ENCODE measurements around the gene RAB40C. TPM values are rescaled to one million over a fixed set of nuclear protein-coding genes. Genes with fewer than 3 reads are reported as not detected.

RAB40C gene
- total RNA-seq, 6 experiments from 2014 or later: 10.0 to 14.1 (median 12.0) TPM

DNA sequence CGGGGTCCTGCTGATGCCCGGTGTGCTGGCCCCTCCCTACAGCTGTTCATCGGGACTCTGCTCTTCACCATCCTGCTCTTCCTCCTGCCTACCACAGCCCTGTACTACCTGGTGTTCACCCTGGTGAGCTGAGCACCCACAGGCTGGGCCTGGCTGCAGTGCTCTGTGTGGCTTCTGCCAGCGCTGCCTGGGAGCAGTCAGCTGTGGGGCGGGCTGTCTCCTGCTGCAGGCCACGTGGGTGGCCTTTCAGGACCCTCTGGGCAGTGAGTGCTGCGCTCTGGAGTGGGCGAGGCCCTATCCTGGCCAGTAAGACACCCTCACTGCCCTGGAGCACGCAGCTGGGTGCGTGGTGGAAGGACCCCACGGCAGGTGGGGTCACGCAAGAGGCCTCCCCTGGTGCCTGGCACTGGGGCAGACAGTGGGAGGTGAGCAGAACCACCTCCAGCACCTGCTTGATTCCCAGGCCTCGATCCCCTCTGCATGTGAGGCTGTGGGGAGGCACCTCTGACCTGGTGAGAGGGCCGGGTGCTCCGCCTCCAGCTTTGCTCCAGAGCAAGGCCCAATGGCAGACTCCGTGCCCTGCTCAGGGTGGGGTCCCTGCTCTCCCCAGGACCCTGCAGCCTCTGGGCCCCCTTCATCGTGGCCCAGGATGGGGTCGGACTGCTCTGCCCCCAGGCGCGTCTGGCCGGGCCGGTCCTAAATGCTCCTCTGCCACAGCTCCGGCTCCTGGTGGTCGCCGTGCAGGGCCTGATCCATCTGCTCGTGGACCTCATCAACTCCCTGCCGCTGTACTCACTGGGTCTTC lies 9.5 kb upstream of the RAB40C start:
- DNase-seq (no peak), ATAC-seq (no peak)
- no peak overlapping the region for H3K27ac ChIP-seq
- no peaks in the 10 kb centered on the region for H3K9me3 ChIP-seq
- no peak for TF ChIP-seq POLR2A (IDR thresholded peaks at IDR 0.05)
- TF ChIP-seq, protein P1, sequence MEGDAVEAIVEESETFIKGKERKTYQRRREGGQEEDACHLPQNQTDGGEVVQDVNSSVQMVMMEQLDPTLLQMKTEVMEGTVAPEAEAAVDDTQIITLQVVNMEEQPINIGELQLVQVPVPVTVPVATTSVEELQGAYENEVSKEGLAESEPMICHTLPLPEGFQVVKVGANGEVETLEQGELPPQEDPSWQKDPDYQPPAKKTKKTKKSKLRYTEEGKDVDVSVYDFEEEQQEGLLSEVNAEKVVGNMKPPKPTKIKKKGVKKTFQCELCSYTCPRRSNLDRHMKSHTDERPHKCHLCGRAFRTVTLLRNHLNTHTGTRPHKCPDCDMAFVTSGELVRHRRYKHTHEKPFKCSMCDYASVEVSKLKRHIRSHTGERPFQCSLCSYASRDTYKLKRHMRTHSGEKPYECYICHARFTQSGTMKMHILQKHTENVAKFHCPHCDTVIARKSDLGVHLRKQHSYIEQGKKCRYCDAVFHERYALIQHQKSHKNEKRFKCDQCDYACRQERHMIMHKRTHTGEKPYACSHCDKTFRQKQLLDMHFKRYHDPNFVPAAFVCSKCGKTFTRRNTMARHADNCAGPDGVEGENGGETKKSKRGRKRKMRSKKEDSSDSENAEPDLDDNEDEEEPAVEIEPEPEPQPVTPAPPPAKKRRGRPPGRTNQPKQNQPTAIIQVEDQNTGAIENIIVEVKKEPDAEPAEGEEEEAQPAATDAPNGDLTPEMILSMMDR (IDR thresholded peaks at IDR 0.05): no peak
- no peaks in the 10 kb centered on the region for H3K36me3 ChIP-seq
- no peak overlapping the region for H3K4me3 ChIP-seq
- intact Hi-C loops (cut with DNase I): loop anchor here in 1 of 2 donors (10.0 kb wide), 1 partner anchor 54 kb away; the partner anchor contains the start of genes METTL26 and WFIKKN1
- no CpG with 5 or more reads among the region's 27 CpGs for WGBS (ENCODE audit: insufficient coverage, low coverage, low lambda C conversion rate, missing lambda C conversion rate)
- peaks cover 0 to 17% (median under 1%) of the 10 kb centered on the region in 4 donors for H3K4me1 ChIP-seq
- no peaks in the 10 kb centered on the region for H3K27me3 ChIP-seq

DNA sequence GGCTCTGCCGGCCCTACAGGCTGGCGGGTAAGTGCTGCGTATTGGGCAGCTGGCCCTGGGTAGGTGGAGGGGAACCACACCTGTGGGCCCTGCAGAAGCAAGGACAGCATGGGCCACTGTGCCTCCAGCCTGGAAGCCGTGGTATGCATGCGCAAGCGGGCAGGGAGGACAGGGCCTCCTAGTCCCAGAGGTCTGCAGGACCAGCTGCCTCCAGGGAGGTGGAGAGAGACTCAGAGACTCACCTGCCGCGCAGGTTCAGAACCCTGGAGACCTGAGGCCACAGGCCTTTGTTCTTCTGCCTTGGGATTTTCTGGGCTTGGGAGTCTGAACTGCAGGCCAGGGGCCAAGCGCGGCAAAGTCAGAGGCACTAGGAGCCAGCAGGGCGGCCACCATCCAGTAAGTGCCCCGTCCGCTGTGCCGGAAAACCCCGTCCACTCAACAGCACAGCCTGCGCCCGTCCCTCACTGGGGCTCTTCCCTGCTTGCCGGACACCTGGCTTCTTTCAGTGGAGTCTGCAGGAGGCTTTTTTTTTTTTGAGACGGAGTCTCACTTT lies 8.8 kb upstream of the RAB40C start:
- Histone ChIP-seq H3K4me3 (no peak overlapping the region), H3K4me1 (peaks cover 0 to 24% (median 4%) of the 10 kb centered on the region in 4 donors), H3K36me3 (no peaks in the 10 kb centered on the region), H3K27me3 (no peaks in the 10 kb centered on the region), H3K9me3 (no peaks in the 10 kb centered on the region), H3K27ac (no peak overlapping the region)
- WGBS (ENCODE audit: insufficient coverage, low coverage, low lambda C conversion rate, missing lambda C conversion rate): 100% methylated on average over 2 of the region's 19 CpGs
- DNase-seq (no peak), ATAC-seq (no peak)
- TF ChIP-seq, protein P1 (IDR thresholded peaks at IDR 0.05): no peak
- TF ChIP-seq POLR2A (IDR thresholded peaks at IDR 0.05): no peak
- intact Hi-C loops (cut with DNase I): loop anchor here in 1 of 2 donors (10.0 kb wide), 1 partner anchor 54 kb away; the partner anchor contains the start of genes METTL26 and WFIKKN1

DNA sequence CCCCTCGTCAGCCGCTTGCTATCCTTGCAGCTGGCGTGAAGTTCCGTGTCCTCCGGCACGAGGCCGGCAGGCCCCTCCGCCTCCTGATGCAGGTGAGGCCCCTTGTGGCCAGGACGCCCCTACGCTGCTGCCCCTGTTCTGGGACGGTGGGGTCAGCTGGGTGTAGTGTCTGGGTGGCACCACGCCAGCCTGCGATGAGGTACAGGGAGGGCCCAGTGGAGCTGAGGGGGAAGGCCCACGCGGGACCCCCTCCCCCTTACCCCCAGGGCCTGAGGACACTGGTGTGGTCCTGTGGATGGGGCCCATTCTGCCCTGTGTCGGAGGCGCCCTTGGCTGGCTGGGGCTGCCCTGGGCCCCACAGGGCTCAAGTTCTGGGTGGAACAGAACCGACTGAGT lies 7.7 kb upstream of the RAB40C start:
- no peaks in the 10 kb centered on the region for H3K27me3 ChIP-seq
- no peak overlapping the region for H3K27ac ChIP-seq
- intact Hi-C loops (cut with DNase I): loop anchor here in 1 of 2 donors (10.0 kb wide), 1 partner anchor 53 kb away; the partner anchor contains the start of genes METTL26 and WFIKKN1
- DNase-seq (no peak), ATAC-seq (no peak)
- no peaks in the 10 kb centered on the region for H3K36me3 ChIP-seq
- no peak overlapping the region for H3K4me3 ChIP-seq
- no peak for TF ChIP-seq POLR2A (IDR thresholded peaks at IDR 0.05)
- TF ChIP-seq, protein P1 (IDR thresholded peaks at IDR 0.05): no peak
- H3K9me3 ChIP-seq: no peaks in the 10 kb centered on the region
- no CpG with 5 or more reads among the region's 18 CpGs for WGBS (ENCODE audit: insufficient coverage, low coverage, low lambda C conversion rate, missing lambda C conversion rate)
- H3K4me1 ChIP-seq: peaks cover 0 to 36% (median 7%) of the 10 kb centered on the region in 4 donors

DNA sequence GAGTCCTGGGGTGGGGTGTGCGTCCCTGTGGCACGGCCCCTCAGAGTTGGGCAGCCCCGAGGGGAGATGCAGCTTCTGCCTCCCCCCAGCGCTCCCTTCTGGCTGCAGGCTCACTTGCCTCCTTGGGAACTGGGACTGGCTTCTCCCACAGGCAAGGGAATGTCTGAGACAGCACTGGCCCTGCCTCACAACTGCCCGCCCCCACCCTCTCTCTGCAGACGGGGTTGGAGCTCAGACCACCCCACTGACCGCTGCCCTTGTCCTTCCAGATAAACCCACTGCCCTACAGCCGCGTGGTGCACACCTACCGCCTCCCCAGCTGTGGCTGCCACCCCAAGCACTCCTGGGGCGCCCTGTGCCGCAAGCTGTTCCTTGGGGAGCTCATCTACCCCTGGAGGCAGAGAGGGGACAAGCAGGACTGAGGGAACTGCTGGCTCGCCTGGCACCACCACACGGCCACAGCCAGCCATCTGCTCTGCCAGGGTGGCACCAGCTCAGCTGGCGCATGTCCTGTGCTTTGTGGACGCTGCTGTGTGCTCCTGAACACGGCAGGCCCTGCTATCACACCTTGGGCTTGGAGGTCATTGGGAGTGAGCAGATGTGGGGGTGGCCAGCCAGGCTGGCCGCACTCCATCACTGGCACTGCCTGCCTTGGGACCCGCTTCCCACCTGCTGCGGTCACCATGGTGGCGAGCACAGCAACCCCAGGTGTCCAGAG lies 7.1 kb upstream of the RAB40C start:
- intact Hi-C loops (cut with DNase I): loop anchor here in 1 of 2 donors (10.0 kb wide), 1 partner anchor 52 kb away; the partner anchor contains the start of genes METTL26 and WFIKKN1
- peaks cover 0 to 41% (median 10%) of the 10 kb centered on the region in 4 donors for H3K4me1 ChIP-seq
- peak; percentile 10 to 71 (median 58) for ATAC-seq
- peak; percentile 72 to 92 (median 88) for DNase-seq
- H3K4me3 ChIP-seq: no peak overlapping the region
- 0% methylated on average over 2 of the region's 21 CpGs for WGBS (ENCODE audit: insufficient coverage, low coverage, low lambda C conversion rate, missing lambda C conversion rate)
- peak overlapping the region in 1 of 3 donors; percentile 20 for H3K27ac ChIP-seq
- H3K9me3 ChIP-seq: no peaks in the 10 kb centered on the region
- no peaks in the 10 kb centered on the region for H3K27me3 ChIP-seq
- no peak for TF ChIP-seq POLR2A (IDR thresholded peaks at IDR 0.05)
- TF ChIP-seq, protein P1 (IDR thresholded peaks at IDR 0.05): no peak
- no peaks in the 10 kb centered on the region for H3K36me3 ChIP-seq
